Coronary artery (tissue), 2 donors: ENCODE data around the gene INAFM2.

ENCODE experiments used
- DNase-seq: peaks from one replicate; pipeline ENCODE4 v3.0.0-alpha.2; 2017; ENCODE audit warnings: low spot score
- H3K27ac ChIP-seq, 2 donors: fragments of 200-600 bp; sonication (generic); one replicate each; pipeline ENCODE4 v1.5.1; 2016 to 2019
- H3K4me3 ChIP-seq: fragments of 200-600 bp; sonication (generic); 2 replicates; pipeline ENCODE4 v1.5.1; 2016; ENCODE audit warnings: mild to moderate bottlenecking, moderate library complexity
- TF ChIP-seq, protein P1 (sequence below): fragments of 200-600 bp; sonication (generic); IDR thresholded peaks from one replicate; pipeline ENCODE4 v1.5.1; 2019; ENCODE audit warnings: antibody characterized with exemption

Gene INAFM2

DNA sequence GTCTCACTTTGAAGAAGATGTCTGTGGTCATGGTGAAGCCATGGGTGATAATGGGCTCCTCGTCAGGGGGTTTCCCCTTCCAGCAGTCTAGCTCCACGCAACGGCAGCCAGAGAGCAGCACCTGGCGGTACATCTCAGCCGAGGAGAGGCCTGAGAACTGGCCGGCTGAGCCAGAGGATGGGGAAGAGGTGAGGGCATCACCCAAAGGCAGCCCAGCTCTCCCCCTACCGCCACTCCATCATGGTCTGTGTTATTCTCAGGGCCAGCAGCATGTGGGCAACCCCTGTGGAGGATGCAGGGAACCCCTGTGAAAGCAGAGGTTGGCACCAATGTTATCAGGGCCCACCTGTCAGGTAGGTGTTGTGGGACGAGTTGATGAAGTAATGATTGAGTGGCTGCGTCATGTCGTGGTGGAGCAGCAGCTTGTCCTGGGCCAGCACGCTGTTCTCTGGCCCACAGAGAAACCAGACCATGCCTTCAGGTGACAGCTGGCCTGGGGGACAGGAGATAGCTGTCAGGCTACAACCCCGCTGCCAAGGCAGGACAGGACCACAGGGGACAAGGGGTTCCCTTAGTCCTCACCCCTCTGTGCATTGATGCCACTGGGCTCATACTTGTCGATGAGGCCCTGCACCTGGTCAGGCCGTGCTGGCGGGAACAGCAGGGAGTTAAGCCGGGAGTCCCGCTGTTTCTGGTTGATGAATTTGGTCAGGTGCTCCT lies 25.1 kb upstream of the INAFM2 start:
- TF ChIP-seq, protein P1, sequence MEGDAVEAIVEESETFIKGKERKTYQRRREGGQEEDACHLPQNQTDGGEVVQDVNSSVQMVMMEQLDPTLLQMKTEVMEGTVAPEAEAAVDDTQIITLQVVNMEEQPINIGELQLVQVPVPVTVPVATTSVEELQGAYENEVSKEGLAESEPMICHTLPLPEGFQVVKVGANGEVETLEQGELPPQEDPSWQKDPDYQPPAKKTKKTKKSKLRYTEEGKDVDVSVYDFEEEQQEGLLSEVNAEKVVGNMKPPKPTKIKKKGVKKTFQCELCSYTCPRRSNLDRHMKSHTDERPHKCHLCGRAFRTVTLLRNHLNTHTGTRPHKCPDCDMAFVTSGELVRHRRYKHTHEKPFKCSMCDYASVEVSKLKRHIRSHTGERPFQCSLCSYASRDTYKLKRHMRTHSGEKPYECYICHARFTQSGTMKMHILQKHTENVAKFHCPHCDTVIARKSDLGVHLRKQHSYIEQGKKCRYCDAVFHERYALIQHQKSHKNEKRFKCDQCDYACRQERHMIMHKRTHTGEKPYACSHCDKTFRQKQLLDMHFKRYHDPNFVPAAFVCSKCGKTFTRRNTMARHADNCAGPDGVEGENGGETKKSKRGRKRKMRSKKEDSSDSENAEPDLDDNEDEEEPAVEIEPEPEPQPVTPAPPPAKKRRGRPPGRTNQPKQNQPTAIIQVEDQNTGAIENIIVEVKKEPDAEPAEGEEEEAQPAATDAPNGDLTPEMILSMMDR, result no peak
- DNase-seq, result no peak
- no peak overlapping the region for H3K4me3 ChIP-seq
- no peak overlapping the region for H3K27ac ChIP-seq

DNA sequence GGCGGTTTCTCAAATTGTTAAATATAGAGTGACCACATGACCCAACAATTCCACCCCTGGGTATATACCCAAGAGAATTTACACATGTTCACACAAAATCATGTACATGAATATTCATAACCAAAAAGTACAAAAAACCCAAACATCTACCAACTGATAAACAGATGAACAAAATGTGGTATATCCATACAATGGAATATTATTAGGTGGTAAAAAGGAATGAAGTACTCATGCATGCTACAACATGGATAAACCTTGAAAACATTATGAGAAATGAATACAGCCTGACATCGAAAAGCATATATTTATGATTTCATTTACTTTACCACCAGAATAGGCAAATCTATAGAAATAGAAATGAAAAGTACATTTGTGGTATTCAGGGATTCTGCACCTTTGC lies 23.1 kb upstream of the INAFM2 start:
- TF ChIP-seq, protein P1, result no peak
- no peak overlapping the region for H3K4me3 ChIP-seq
- no peak overlapping the region for H3K27ac ChIP-seq
- no peak for DNase-seq

DNA sequence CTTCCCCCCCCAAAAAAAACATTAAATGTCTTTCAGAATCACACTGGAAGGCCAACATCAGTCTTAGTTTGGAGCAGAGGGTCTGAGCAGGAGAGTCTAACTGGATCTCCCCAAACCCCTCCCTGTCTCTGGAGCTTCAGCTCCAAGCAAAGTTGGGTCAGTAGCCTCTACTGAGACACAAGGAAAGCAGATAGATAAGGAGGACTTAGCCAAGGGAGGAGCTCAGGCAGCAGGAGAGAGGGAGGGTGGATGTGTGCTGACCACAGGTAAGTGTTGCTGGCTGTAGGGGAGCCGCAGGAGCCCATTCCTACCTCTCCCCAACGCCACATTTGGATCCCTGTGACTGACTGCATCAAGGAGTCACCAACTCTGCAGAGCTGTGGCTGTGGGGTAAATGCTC lies 22.7 kb upstream of the INAFM2 start:
- Histone ChIP-seq H3K4me3 (no peak overlapping the region), H3K27ac (no peak overlapping the region)
- TF ChIP-seq, protein P1, result no peak
- no peak for DNase-seq

DNA sequence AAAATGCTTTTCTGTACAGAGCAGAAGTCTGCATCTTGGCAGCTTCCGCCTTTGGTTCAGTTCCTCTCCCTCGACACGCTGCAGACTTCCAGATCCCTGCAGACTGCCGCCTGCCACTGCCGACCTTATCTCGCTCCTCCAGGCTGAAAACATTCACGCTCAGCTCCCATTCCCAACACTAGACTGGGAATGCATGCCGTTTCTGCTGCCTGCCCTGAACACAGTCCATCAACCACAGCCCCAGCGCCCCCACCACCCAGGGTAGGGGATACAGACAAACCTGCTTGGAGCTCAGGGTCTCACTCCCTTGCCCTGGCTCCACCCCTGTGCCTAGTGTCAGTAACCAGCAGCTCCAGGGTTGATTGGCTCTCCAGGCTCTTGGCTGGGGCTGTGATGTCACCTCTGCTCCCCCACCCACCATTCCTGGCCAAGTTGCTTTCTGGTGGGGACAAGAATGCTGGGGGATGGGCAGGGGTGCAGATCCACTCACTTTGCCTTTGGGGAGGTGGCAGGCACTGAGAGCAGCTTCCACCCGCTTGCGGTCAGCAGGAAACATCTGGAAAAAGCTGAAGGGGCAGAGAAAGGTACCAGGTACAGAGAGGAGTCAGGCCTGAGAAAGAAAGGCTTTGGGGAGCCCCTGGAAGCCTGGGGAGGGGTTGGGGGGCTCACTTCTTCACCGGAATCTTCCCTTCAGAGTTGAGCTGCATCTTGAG lies 21.9 kb upstream of the INAFM2 start:
- TF ChIP-seq, protein P1, result no peak
- H3K27ac ChIP-seq, result no peak overlapping the region
- H3K4me3 ChIP-seq, result no peak overlapping the region
- DNase-seq, result no peak

DNA sequence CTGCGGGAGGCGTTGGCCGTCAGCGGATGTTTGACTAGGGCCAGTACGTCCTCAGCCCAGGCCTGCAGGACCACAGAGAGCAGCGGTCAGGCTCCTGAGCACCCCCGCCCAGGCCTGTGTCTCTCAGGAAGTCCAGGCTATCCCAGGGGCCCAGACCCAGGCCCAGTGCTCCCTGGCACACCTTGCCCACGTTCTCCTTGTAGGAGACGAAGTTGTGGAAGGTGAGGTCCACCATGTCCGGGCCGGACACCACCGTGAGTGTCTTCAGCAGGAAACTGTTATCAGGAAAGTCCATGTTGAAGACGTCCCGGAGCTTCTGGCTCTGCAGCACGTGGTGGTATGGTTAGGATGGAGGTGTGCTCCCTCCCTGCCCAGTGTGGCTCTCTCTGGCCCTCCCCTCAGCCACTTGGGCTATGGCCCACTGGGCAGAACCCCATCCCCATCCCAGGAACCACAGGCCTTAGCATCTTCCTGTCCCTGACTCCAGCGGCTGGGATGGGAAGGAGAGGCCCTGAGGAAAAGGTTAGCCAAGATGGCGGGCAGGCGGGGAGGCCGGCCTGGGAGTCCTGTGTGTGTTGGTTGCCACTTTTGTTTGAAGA lies 21.1 kb upstream of the INAFM2 start:
- no peak for DNase-seq

DNA sequence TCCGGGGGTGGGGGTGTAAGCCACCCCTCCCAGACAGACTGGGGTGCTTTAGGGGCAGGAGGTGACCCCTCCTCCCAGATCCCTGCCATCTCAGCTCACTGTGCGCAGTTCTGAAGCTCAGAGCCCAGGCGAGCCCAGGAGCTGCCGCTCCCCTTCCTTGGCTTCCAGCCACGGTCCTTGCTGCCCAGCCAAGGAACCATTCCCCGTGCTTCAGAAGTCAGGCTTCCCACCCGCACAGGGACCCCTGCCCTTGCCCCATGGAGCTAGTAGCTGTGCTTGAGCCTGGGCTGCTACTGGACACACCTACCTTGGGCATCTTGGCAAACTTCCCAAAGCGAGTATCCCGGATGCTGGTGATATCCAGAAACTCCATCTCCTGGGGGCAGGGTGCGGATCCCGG lies 20.5 kb upstream of the INAFM2 start:
- DNase-seq, result no peak
- no peak overlapping the region for H3K4me3 ChIP-seq
- H3K27ac ChIP-seq, result no peak overlapping the region
- TF ChIP-seq, protein P1, result no peak

More for the DNA sequence above, 21.1 kb upstream of the INAFM2 start:
- TF ChIP-seq, protein P1, result no peak
- Histone ChIP-seq H3K27ac (no peak overlapping the region), H3K4me3 (no peak overlapping the region)
